SU-DHL-6 (cell line): ENCODE data around the gene INO80D.

ENCODE experiments used
- H2AFZ ChIP-seq: fragments of 200-600 bp; sonication (generic); 2 replicates; pipeline ENCODE4 v1.6.1; 2014; ENCODE audit warnings: low read depth, mild to moderate bottlenecking, moderate library complexity, mixed read lengths, antibody characterized with exemption, low read length; ENCODE audit not compliant: severe bottlenecking
- H3F3A ChIP-seq: fragments of 200-600 bp; shearing (Covaris generic); 2 replicates; pipeline ENCODE4 v1.6.0; 2016; ENCODE audit warnings: antibody characterized with exemption, mild to moderate bottlenecking; ENCODE audit not compliant: insufficient read depth
- H3K27ac ChIP-seq: fragments of 200-600 bp; sonication (generic); 2 replicates; pipeline ENCODE4 v1.5.1; 2016; ENCODE audit warnings: low read depth, mild to moderate bottlenecking, low read length, moderate library complexity, mixed read lengths
- H3K27me3 ChIP-seq: fragments of 200-600 bp; sonication (generic), shearing (Covaris generic); 2 replicates; pipeline ENCODE4 v1.6.0; 2014; ENCODE audit warnings: mild to moderate bottlenecking, low read length
- H3K36me3 ChIP-seq: fragments of 200-600 bp; sonication (generic); 2 replicates; pipeline ENCODE4 v1.6.1; 2014; ENCODE audit warnings: mild to moderate bottlenecking, low read length, mixed read lengths
- H3K4me2 ChIP-seq: fragments of 300-600, 200-600 bp; shearing (Covaris generic), sonication (generic); 2 replicates; pipeline ENCODE4 v1.6.0; 2014; ENCODE audit warnings: low read length, low read depth, mild to moderate bottlenecking; ENCODE audit not compliant: poor library complexity, severe bottlenecking
- H3K4me3 ChIP-seq: fragments of 200-600 bp; sonication (generic); 2 replicates; pipeline ENCODE4 v1.5.1; 2014; ENCODE audit warnings: antibody characterized with exemption, low read length, mild to moderate bottlenecking, mixed read lengths; ENCODE audit not compliant: insufficient read depth, poor library complexity, severe bottlenecking
- H3K79me2 ChIP-seq: fragments of 200-600 bp; sonication (generic); 2 replicates; pipeline ENCODE4 v1.6.1; 2014; ENCODE audit warnings: mild to moderate bottlenecking, low read length, moderate library complexity; ENCODE audit not compliant: insufficient read depth
- H3K9ac ChIP-seq: fragments of 200-600 bp; sonication (generic); 2 replicates; pipeline ENCODE4 v1.7.0; 2014; ENCODE audit warnings: mild to moderate bottlenecking, low read length
- H3K9me2 ChIP-seq: fragments of 200-600 bp; sonication (generic); replicated peaks from 2 replicates; pipeline ENCODE4 v1.6.1; 2014; ENCODE audit warnings: low read length; ENCODE audit not compliant: insufficient read depth
- H3K9me3 ChIP-seq: fragments of 200-600 bp; sonication (generic); 2 replicates; pipeline ENCODE4 v1.6.1; 2014; ENCODE audit warnings: low read length, mixed read lengths; ENCODE audit not compliant: insufficient read depth
- H4K20me1 ChIP-seq: fragments of 200-600 bp; sonication (generic); 2 replicates; pipeline ENCODE4 v1.6.1; 2014; ENCODE audit warnings: low read depth, mild to moderate bottlenecking, antibody characterized with exemption, low read length, moderate library complexity, mixed read lengths
- EZH2phosphoT487 ChIP-seq: fragments of 200-600 bp; sonication (generic), shearing (Covaris generic); conservative IDR thresholded peaks from 2 replicates; pipeline ENCODE4 v1.6.1; 2018; ENCODE audit warnings: mild to moderate bottlenecking, antibody characterized with exemption, low read length, moderate library complexity, mixed read lengths
- TF ChIP-seq, protein P1 (sequence below): fragments of 200-600 bp; sonication (generic); IDR thresholded peaks from one replicate; pipeline ENCODE4 v1.5.1; 2017; ENCODE audit warnings: antibody characterized with exemption, mild to moderate bottlenecking, low read length, moderate library complexity; ENCODE audit not compliant: insufficient read depth, poor library complexity, severe bottlenecking

INO80D gene

DNA sequence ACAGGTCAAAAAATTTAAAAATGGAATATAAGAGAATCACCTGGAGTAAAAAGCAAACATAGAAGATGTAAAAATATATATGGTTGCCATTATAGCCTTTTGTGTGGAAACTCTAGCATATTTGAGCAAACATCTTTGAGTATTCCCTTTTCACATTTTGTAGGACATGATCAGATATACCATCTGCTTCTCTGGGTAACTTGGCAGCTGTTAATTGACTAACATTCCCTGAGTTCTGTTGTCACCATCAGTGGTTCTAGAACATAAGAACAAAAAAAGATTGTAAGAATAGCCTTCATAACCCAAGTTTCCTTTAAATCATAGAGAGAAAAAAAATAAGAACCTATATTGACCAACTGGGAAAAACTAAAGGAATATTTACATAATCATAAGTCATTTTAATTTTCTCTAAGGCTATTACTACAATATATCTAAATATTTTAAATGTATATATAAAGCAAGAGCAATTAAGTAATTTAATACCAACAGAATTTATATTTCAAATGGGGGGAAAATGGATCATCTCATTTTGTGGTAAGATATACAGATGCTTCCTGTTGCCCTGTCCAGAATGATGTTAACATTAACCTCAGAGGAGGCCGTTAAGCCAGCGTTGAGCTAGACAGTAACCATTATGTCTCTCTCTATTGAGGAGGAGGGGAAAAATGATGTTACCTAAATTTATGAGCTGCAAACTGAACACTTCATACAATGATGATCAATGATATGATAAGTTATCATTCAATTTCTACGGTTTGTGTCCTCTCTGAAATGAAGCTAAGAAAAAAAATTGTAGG, 9.8 kb upstream of the INO80D start:
- H3K9me2 ChIP-seq, result no peaks in the 10 kb centered on the region

DNA sequence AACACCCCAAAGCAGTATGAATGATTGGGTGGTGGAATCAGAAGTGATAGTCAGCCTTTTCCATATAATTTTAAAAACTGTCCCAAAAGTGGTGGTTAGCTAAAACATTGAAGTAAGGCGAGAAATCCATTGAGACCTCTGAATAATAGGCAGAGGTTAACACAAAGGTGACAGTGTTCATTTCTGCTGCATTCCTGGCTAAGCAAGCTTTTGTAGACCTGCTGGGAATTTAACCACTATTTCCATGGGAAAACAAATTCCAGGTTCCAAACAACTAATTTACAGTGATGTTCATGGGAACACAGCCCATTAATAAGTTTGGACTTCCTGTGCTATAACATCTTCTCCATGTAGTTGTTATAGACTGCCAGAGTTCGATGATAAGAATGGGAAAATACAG, 6.3 kb upstream of the INO80D start:
- TF ChIP-seq, protein P1, sequence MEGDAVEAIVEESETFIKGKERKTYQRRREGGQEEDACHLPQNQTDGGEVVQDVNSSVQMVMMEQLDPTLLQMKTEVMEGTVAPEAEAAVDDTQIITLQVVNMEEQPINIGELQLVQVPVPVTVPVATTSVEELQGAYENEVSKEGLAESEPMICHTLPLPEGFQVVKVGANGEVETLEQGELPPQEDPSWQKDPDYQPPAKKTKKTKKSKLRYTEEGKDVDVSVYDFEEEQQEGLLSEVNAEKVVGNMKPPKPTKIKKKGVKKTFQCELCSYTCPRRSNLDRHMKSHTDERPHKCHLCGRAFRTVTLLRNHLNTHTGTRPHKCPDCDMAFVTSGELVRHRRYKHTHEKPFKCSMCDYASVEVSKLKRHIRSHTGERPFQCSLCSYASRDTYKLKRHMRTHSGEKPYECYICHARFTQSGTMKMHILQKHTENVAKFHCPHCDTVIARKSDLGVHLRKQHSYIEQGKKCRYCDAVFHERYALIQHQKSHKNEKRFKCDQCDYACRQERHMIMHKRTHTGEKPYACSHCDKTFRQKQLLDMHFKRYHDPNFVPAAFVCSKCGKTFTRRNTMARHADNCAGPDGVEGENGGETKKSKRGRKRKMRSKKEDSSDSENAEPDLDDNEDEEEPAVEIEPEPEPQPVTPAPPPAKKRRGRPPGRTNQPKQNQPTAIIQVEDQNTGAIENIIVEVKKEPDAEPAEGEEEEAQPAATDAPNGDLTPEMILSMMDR, result no peak
- no peak for TF ChIP-seq EZH2phosphoT487
- no peak overlapping the region for H3K4me3 ChIP-seq
- no peak overlapping the region for H2AFZ ChIP-seq
- H3K27ac ChIP-seq, result no peak overlapping the region
- H3K36me3 ChIP-seq, result no peaks in the 10 kb centered on the region
- peaks cover 13% of the 10 kb centered on the region for H3K79me2 ChIP-seq
- H3K9me2 ChIP-seq, result no peaks in the 10 kb centered on the region
- no peaks in the 10 kb centered on the region for H4K20me1 ChIP-seq
- H3F3A ChIP-seq, result no peaks in the 10 kb centered on the region
- H3K9me3 ChIP-seq, result no peaks in the 10 kb centered on the region
- H3K4me2 ChIP-seq, result no peak overlapping the region
- H3K27me3 ChIP-seq, result no peaks in the 10 kb centered on the region
- no peak overlapping the region for H3K9ac ChIP-seq

More for the DNA sequence above, 9.8 kb upstream of the INO80D start:
- Histone ChIP-seq H3K4me3 (no peak overlapping the region), H3K9me3 (no peaks in the 10 kb centered on the region), H3F3A (no peaks in the 10 kb centered on the region), H4K20me1 (no peaks in the 10 kb centered on the region), H2AFZ (no peak overlapping the region), H3K27ac (no peak overlapping the region), H3K36me3 (no peaks in the 10 kb centered on the region), H3K4me2 (no peak overlapping the region), H3K9ac (no peak overlapping the region), H3K27me3 (no peaks in the 10 kb centered on the region), H3K79me2 (no peaks in the 10 kb centered on the region)
- TF ChIP-seq EZH2phosphoT487, result no peak
- TF ChIP-seq, protein P1, result no peak

DNA sequence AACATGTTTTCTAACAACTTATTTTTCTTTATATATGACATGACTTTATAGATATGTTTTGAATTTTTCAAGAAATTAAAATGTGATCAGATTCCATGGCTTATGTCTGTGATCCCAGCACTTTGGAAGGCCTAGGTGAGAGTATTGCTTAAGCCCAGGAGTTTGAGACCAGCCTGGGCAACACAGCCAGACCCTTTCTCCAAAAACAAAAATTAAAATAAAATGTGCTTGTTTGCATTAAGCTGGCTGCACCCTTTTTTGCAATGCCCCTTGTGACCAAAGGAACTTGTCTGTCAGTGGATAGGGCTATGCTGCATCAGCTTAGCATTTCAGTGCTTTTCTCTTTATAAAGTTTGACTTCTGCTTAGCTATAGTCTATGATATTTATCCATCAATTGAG, 2.3 kb upstream of the INO80D start:
- Histone ChIP-seq H3K36me3 (no peaks in the 10 kb centered on the region), H3K4me2 (peak overlapping the region; percentile 27), H4K20me1 (no peaks in the 10 kb centered on the region), H3K27me3 (no peaks in the 10 kb centered on the region), H3K9me2 (no peaks in the 10 kb centered on the region), H3F3A (peaks cover 15% of the 10 kb centered on the region), H3K27ac (no peak overlapping the region), H2AFZ (no peak overlapping the region), H3K9me3 (no peaks in the 10 kb centered on the region), H3K4me3 (no peak overlapping the region), H3K79me2 (peaks cover 43% of the 10 kb centered on the region), H3K9ac (no peak overlapping the region)
- no peak for TF ChIP-seq EZH2phosphoT487
- TF ChIP-seq, protein P1, result no peak
